Lung (tissue), 12 donors: ENCODE results near the gene SHMT2. TPM values are rescaled to one million over a fixed set of nuclear protein-coding genes. Genes with fewer than 3 reads are reported as not detected.

ENCODE experiments used
- ATAC-seq: fragments of 200-7000 bp; cut with Tn5 transposase; one replicate; pipeline ENCODE4 v1.9.1; 2020; ENCODE audit warnings: moderate number of reproducible peaks; ENCODE audit not compliant: insufficient read depth, low FRiP score
- DNase-seq, 3 donors: peaks; one replicate each; pipeline ENCODE4 v3.0.0-alpha.2; 2013 to 2017
- H3K27ac ChIP-seq, 2 donors: one replicate each; pipeline ENCODE4 v1.5.1; 2013; ENCODE audit warnings: mild to moderate bottlenecking in 2 of 2, moderate library complexity in 2 of 2, control low read depth in 1 of 2, inconsistent platforms in 1 of 2, low read depth in 1 of 2, low read length in 1 of 2
- H3K27me3 ChIP-seq, 3 donors: one replicate each; pipeline ENCODE4 v1.5.1; 2013; ENCODE audit warnings: low read length in 2 of 3; ENCODE audit not compliant: control insufficient read depth in 3 of 3, insufficient read depth in 3 of 3
- H3K36me3 ChIP-seq, 4 donors: one replicate each; pipeline ENCODE4 v1.5.1; 2013; ENCODE audit warnings: low read length in 4 of 4, mild to moderate bottlenecking in 1 of 4, moderate library complexity in 1 of 4; ENCODE audit not compliant: control insufficient read depth in 4 of 4, insufficient read depth in 4 of 4
- H3K4me1 ChIP-seq, 5 donors: one replicate each; pipeline ENCODE4 v1.5.1; 2013; ENCODE audit warnings: low read length in 5 of 5, mild to moderate bottlenecking in 2 of 5, moderate library complexity in 1 of 5; ENCODE audit not compliant: control insufficient read depth in 5 of 5, insufficient read depth in 5 of 5
- H3K4me3 ChIP-seq: one replicate; pipeline ENCODE4 v1.5.1; 2013; ENCODE audit warnings: mild to moderate bottlenecking, control low read depth, moderate library complexity
- H3K9ac ChIP-seq, 2 donors: one replicate each; pipeline ENCODE4 v1.5.1; 2013; ENCODE audit warnings: low read length in 2 of 2, control low read depth in 1 of 2; ENCODE audit not compliant: insufficient read depth in 1 of 2
- H3K9me3 ChIP-seq, 4 donors: one replicate each; pipeline ENCODE4 v1.5.1; 2013; ENCODE audit warnings: low read length in 3 of 4, mild to moderate bottlenecking in 1 of 4, moderate library complexity in 1 of 4; ENCODE audit not compliant: control insufficient read depth in 4 of 4, insufficient read depth in 3 of 4
- CTCF ChIP-seq: IDR thresholded peaks from 2 replicates; pipeline ENCODE4 v1.5.1; 2012; ENCODE audit warnings: mild to moderate bottlenecking; ENCODE audit errors: control extremely low read depth, extremely low read depth
- WGBS, 2 donors: extraction: QIAGEN DNeasy Blood & Tissue Kit; methylation state at CpG; one replicate each; pipeline ENCODE4 v1.1.7; 2013; 5-methylcytosine and 5-hydroxymethylcytosine counted together
- polyA plus RNA-seq, 2 donors: library from polyadenylated mRNA; stranded (reverse); fragments of 200-250 nt; gene quantifications; one replicate each; pipeline ENCODE4 v1.2.1, GENCODE V29; 2013
- total RNA-seq, 2 donors: library from RNA; depleted of rRNA in 1 of 2; stranded (reverse); fragments of >200 nt in 1 of 2; gene quantifications; one replicate each; pipeline ENCODE4 v1.2.1, GENCODE V29; 2014 to 2021
- donor health status: control.
- donor health status: control.
- donor health status: Bipolar disorder and iron deficiency.
- donor health status: healthy.
- donor health status: DM: yes; HTN: yes; CAD: no.

SHMT2 gene
- total and polyA plus RNA-seq, 4 donors = 46.1 to 113 (median 76.8) TPM

DNA sequence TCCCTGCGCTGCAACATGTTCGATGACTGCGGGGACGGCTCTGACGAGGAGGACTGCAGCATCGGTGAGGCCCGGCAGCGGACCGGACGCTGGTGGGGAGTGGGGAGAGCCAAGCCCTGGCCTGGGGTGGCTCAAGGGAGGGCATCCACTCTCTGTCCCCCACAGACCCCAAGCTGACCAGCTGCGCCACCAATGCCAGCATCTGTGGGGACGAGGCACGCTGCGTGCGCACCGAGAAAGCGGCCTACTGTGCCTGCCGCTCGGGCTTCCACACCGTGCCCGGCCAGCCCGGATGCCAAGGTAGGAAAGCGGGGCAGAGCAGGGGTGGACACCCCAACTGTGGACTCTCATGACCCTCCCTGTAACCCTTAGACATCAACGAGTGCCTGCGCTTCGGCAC, 24.3 kb upstream of the SHMT2 start:
- ATAC-seq (no peak), DNase-seq (no peak)
- Histone ChIP-seq H3K9me3 (no peaks in the 10 kb centered on the region), H3K9ac (no peak overlapping the region), H3K27me3 (no peaks in the 10 kb centered on the region), H3K27ac (no peak overlapping the region), H3K4me3 (no peak overlapping the region), H3K36me3 (peaks cover 0 to 71% (median 50%) of the 10 kb centered on the region in 4 donors), H3K4me1 (no peaks in the 10 kb centered on the region)
- WGBS, 2 donors = 95% methylated on average over 26 of the region's 26 CpGs
- TF ChIP-seq CTCF = no peak

GRCh38 chr12:57205931-57206330, 23.6 kb upstream of the SHMT2 start:
- no peak for ATAC-seq
- H3K27me3 ChIP-seq = no peaks in the 10 kb centered on the region
- WGBS, 2 donors = 85 to 90% methylated on average over 7 of the region's 7 CpGs
- peaks cover 0 to 72% (median 52%) of the 10 kb centered on the region in 4 donors for H3K36me3 ChIP-seq
- no peaks in the 10 kb centered on the region for H3K4me1 ChIP-seq
- no peak overlapping the region for H3K9ac ChIP-seq
- H3K27ac ChIP-seq = no peak overlapping the region
- DNase-seq = no peak
- no peaks in the 10 kb centered on the region for H3K9me3 ChIP-seq
- no peak for TF ChIP-seq CTCF
- H3K4me3 ChIP-seq = no peak overlapping the region

DNA sequence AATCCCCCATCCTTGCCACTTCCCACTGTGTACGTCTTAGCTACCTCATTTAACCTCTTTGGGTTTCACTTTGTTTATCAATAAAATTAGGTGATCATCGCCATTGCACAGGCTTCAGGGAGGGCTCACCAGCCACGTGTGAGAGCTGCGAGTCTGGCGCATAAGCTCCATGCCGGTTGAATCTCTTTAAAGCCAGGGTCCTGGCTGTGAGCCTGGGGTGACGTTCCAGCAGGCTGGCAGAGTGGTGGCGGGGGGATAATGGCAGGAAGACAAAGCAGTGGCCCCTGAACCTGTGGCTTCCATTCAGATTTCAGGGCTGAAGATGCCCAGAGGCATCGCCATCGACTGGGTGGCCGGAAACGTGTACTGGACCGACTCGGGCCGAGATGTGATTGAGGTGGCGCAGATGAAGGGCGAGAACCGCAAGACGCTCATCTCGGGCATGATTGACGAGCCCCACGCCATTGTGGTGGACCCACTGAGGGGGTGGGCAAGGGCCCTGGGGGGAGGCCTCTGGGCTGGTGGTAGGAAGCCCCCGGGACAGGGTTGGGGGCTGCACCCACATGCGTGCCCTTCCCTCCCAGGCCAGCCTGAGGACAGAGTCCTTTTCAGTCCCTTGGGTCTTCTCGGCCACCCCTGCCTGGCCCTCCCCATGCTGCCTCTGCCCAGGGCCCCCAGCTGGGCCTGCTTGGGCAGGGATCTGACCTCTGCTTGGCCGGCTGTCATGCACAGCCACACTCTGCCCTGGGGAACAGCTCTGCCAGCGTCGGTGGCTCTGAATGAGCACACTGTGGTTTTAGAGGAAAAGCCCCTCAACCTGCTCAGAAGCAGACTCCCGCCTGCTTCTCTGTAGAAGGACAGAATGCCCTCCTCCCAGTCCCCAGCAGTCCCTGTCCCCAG, 21.5 kb upstream of the SHMT2 start:
- no peak for TF ChIP-seq CTCF
- H3K4me3 ChIP-seq = no peak overlapping the region
- DNase-seq (no peak), ATAC-seq (no peak)
- H3K27me3 ChIP-seq = no peaks in the 10 kb centered on the region
- H3K9ac ChIP-seq = no peak overlapping the region
- H3K4me1 ChIP-seq = no peaks in the 10 kb centered on the region
- H3K9me3 ChIP-seq = no peaks in the 10 kb centered on the region
- WGBS, 2 donors = 89 to 93% methylated on average over 27 to 29 of the region's 29 CpGs
- H3K36me3 ChIP-seq = peaks cover 0 to 68% (median 52%) of the 10 kb centered on the region in 4 donors
- H3K27ac ChIP-seq = peak overlapping the region in 1 of 2 donors; percentile 18
